Fibroblast of gingiva (primary cell): Measurements from ENCODE around the gene ANGEL1.

Experiments used
- DNase-seq: peaks from one replicate; pipeline ENCODE4 v3.0.0-alpha.2; 2011; ENCODE audit warnings: low read depth

ANGEL1 gene

GRCh38 chr14:76812422-76813383, at the start of gene ANGEL1:
Gene ANGEL1 (minus strand): TSS chr14:76812882. CDS start chr14:76812827, 55 bp downstream.
- DNase-seq: peak; percentile 95

- no peak for DNase-seq
Measured at GRCh38 chr14:76861574-76862255, 49.0 kb upstream of the ANGEL1 start.

GRCh38 chr14:76856769-76857168, 44.1 kb upstream of the ANGEL1 start:
- DNase-seq: no peak

GRCh38 chr14:76855066-76855465, 42.4 kb upstream of the ANGEL1 start:
- DNase-seq: no peak

- no peak for DNase-seq
Measured at GRCh38 chr14:76848879-76849278, 36.2 kb upstream of the ANGEL1 start.

GRCh38 chr14:76846331-76847047, 33.8 kb upstream of the ANGEL1 start:
- DNase-seq: no peak

- DNase-seq: no peak
Measured at GRCh38 chr14:76844223-76844622, 31.5 kb upstream of the ANGEL1 start.

GRCh38 chr14:76842414-76842813, 29.7 kb upstream of the ANGEL1 start:
- DNase-seq: no peak

- no peak for DNase-seq
Measured at GRCh38 chr14:76837524-76837923, 24.8 kb upstream of the ANGEL1 start.

GRCh38 chr14:76836029-76836630, 23.4 kb upstream of the ANGEL1 start:
- DNase-seq: peak; percentile 23

GRCh38 chr14:76834241-76834661, 21.6 kb upstream of the ANGEL1 start:
- no peak for DNase-seq

GRCh38 chr14:76833011-76833410, 20.3 kb upstream of the ANGEL1 start:
- no peak for DNase-seq

- DNase-seq: no peak
Measured at GRCh38 chr14:76832503-76832988, 19.9 kb upstream of the ANGEL1 start.

- no peak for DNase-seq
Measured at GRCh38 chr14:76830556-76830955, 17.9 kb upstream of the ANGEL1 start.

- DNase-seq: peak; percentile 37
Measured at GRCh38 chr14:76829650-76830421, 17.2 kb upstream of the ANGEL1 start.

- no peak for DNase-seq
Measured at GRCh38 chr14:76829013-76829365, 16.3 kb upstream of the ANGEL1 start.

GRCh38 chr14:76828339-76829012, 15.8 kb upstream of the ANGEL1 start:
- DNase-seq: no peak

GRCh38 chr14:76827696-76828296, 15.1 kb upstream of the ANGEL1 start:
- no peak for DNase-seq

GRCh38 chr14:76826122-76826521, 13.4 kb upstream of the ANGEL1 start, which contains the start of gene LRRC74A:
Gene LRRC74A (plus strand): TSS chr14:76826408. CDS start chr14:76826698, 290 bp downstream.
- no peak for DNase-seq

GRCh38 chr14:76820700-76821099, 8.0 kb upstream of the ANGEL1 start:
- no peak for DNase-seq
